Upper lobe of left lung (tissue), 4 donors: ENCODE measurements around the gene MAP2K7.

Experiments used
- POLR2A ChIP-seq, 4 donors: fragments of 450-650 bp; IDR thresholded peaks; one replicate each; pipeline ENCODE4 v1.5.1; 2016 to 2017; ENCODE audit warnings: antibody characterized with exemption in 4 of 4, mild to moderate bottlenecking in 2 of 4
- POLR2AphosphoS5 ChIP-seq, 2 donors: sonication (generic); formaldehyde crosslinking; IDR thresholded peaks; one replicate each; pipeline ENCODE4 v1.5.1; 2017; ENCODE audit warnings: antibody characterized with exemption in 2 of 2
- TF ChIP-seq, protein P1 (sequence below), 6 experiments: fragments of 450-650 bp in 4 of 6; fragments of 200-600 bp in 2 of 6; sonication (generic) in 2 of 6; IDR thresholded peaks; one replicate each; pipeline ENCODE4 v1.5.1; 2016 to 2019; ENCODE audit warnings: antibody characterized with exemption in 6 of 6

DNA sequence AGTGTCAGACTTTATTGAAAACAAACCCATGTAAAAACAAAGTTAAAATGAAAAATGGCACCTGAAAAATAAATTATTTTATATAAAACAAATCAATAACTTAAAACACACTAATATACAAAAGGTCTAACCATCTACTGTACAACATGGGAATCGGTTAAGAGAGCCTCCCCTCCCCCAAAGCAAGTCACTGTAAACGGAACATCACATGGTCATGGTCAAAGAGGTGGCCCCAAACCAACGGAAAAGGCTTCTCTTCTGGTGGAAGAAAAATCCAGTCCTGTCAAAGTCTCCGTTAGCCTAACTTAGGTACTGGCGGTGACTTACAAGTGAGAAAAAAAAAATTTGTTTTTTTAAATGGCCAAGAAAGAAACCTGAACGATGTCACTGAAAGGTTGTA lies 55.5 kb downstream of the MAP2K7 start:
- TF ChIP-seq POLR2AphosphoS5 (IDR thresholded peaks at IDR 0.05) (no peak), POLR2A (IDR thresholded peaks at IDR 0.05) (no peak)
- TF ChIP-seq, protein P1, sequence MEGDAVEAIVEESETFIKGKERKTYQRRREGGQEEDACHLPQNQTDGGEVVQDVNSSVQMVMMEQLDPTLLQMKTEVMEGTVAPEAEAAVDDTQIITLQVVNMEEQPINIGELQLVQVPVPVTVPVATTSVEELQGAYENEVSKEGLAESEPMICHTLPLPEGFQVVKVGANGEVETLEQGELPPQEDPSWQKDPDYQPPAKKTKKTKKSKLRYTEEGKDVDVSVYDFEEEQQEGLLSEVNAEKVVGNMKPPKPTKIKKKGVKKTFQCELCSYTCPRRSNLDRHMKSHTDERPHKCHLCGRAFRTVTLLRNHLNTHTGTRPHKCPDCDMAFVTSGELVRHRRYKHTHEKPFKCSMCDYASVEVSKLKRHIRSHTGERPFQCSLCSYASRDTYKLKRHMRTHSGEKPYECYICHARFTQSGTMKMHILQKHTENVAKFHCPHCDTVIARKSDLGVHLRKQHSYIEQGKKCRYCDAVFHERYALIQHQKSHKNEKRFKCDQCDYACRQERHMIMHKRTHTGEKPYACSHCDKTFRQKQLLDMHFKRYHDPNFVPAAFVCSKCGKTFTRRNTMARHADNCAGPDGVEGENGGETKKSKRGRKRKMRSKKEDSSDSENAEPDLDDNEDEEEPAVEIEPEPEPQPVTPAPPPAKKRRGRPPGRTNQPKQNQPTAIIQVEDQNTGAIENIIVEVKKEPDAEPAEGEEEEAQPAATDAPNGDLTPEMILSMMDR (IDR thresholded peaks at IDR 0.05) = no peak
